ENCODE measurements around the gene PCDHA1. TPM values are rescaled to one million over a fixed set of nuclear protein-coding genes. Genes with fewer than 3 reads are reported as not detected.
"Not testable (repeated sequence)": the region's sequence is repeated elsewhere in the genome, so short reads cannot be mapped to it uniquely, and the experiment has no call there.

PCDHA1 gene
- total and polyA plus RNA-seq, 2 of the 13 experiments (the other 11 are each of a cell fraction or from before 2014, with no cell fraction given) = not detected

DNA sequence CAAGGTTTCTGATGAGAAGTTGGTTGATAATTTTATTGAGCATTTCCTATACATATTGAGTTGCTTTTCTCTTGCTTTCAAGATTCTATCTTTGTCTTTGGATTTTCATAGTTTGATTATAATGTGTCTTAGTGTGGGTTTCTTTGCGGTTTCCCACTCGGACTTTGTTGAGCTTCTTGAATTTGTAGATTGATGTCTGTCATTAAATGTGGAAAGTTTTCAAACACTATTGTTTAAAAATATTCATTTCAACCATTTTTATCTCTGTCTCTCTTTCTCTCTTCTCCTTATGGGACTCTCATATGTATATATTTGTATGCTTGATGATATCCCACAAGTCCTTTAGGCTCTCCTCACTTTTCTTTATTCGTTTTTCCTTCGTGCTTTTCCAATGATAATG lies 18.5 kb upstream of the PCDHA1 start:
- no peak overlapping the region for H3K27ac ChIP-seq (ENCODE audit: extremely low read length, insufficient read depth, low read length)
- no TSS peak for BruUV-seq (replicated peaks)
- H3K4me3 ChIP-seq (replicated peaks in 1 of 3; ENCODE audit: insufficient read depth in 1 of 3, low read depth in 2 of 3, low read length in 3 of 3) = no peak overlapping the region
- DNase-seq (ENCODE audit: low spot score) (no peak), FAIRE-seq (no peak), ATAC-seq (no peak)
- H3K9me3 ChIP-seq (ENCODE audit: low read length) = peaks cover 97% of the 10 kb centered on the region
- 43% methylated on average over 4 of the region's 4 CpGs for WGBS (ENCODE audit: low lambda C conversion rate)
- no peaks in the 10 kb centered on the region for H3K27me3 ChIP-seq (ENCODE audit: control insufficient read depth in 1 of 2, insufficient read depth in 2 of 2, low read length in 2 of 2)
- no peaks in the 10 kb centered on the region for H4K20me1 ChIP-seq (ENCODE audit: insufficient read depth, low read length)
- no peak overlapping the region for H2AFZ ChIP-seq (ENCODE audit: low read length)
- intact Hi-C loops (cut with micrococcal nuclease; ENCODE audit: unreplicated experiment) = no loop called here
- no peaks in the 10 kb centered on the region for H3K4me1 ChIP-seq (ENCODE audit: insufficient read depth, low read length)
- H3K4me2 ChIP-seq (ENCODE audit: low read depth, low read length) = no peak overlapping the region
- TF ChIP-seq ARNTL (CRISPR knock-in tag; IDR thresholded peaks at IDR 0.05) (no peak), ZNF7 (CRISPR knock-in tag; IDR thresholded peaks at IDR 0.05) (no peak), ZNF3 (CRISPR knock-in tag; IDR thresholded peaks at IDR 0.05) (no peak), REL (CRISPR knock-in tag; conservative IDR thresholded peaks at IDR 0.05) (no peak), ZNF225 (CRISPR knock-in tag; IDR thresholded peaks at IDR 0.05) (no peak), GABPB1 (CRISPR knock-in tag; IDR thresholded peaks at IDR 0.05) (no peak), CREB1 (IDR thresholded peaks at IDR 0.05) (no peak), CREB1 (CRISPR knock-in tag; IDR thresholded peaks at IDR 0.05) (no peak), ZNF816 (CRISPR knock-in tag; IDR thresholded peaks at IDR 0.05; ENCODE audit: borderline replicate concordance) (no peak)
- TF ChIP-seq, protein P1, sequence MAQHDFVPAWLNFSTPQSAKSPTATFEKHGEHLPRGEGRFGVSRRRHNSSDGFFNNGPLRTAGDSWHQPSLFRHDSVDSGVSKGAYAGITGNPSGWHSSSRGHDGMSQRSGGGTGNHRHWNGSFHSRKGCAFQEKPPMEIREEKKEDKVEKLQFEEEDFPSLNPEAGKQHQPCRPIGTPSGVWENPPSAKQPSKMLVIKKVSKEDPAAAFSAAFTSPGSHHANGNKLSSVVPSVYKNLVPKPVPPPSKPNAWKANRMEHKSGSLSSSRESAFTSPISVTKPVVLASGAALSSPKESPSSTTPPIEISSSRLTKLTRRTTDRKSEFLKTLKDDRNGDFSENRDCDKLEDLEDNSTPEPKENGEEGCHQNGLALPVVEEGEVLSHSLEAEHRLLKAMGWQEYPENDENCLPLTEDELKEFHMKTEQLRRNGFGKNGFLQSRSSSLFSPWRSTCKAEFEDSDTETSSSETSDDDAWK (CRISPR knock-in tag; IDR thresholded peaks at IDR 0.05) = no peak
- POLR2A ChIA-PET = no interaction called here
- no peak overlapping the region for H3K9ac ChIP-seq (ENCODE audit: insufficient read depth, low read depth, low read length)
- CTCF ChIA-PET (ENCODE audit: low intra/inter-chr PET ratio, low total read pairs) = no interaction called here
- no peaks in the 10 kb centered on the region for H3K36me3 ChIP-seq (replicated peaks in 1 of 2; ENCODE audit: control insufficient read depth in 1 of 2, insufficient read depth in 2 of 2, low read length in 2 of 2)
- in situ Hi-C loops (cut with HindIII; ENCODE audit: extremely low pct_ligation_motif_present, low pct_unique_long_range_greater_than_20kb) = loop anchor here (25.0 kb wide), 1 partner anchor 495 kb away; no protein-coding TSS in a partner anchor
- H3K79me2 ChIP-seq (ENCODE audit: insufficient read depth, low read length) = no peaks in the 10 kb centered on the region

DNA sequence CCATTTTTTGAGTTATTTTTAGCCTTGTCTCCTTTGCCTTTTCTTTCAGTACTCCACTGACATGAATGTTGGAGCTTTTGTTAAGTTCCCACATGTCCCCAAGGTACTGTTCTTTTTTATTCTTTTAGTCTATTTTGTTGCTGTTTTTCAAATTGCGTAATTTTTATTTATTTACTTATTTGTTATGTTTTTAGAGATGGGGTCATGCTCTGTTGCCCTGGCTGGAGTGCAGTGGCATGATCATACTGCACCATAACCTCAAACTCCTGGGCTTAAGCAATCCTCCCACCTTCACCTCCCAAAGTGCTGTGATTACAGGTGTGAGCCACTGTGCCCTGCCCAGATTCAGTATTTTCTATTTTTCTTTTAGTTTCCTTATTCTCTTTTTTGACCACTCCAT lies 5.4 kb upstream of the PCDHA1 start:
- Histone ChIP-seq H2AFZ (ENCODE audit: low read length) (no peak overlapping the region), H3K27ac (ENCODE audit: extremely low read length, insufficient read depth, low read length) (no peak overlapping the region), H4K20me1 (ENCODE audit: insufficient read depth, low read length) (no peaks in the 10 kb centered on the region), H3K9me3 (ENCODE audit: low read length) (peaks cover 65% of the 10 kb centered on the region), H3K4me2 (ENCODE audit: low read depth, low read length) (no peak overlapping the region), H3K79me2 (ENCODE audit: insufficient read depth, low read length) (no peaks in the 10 kb centered on the region), H3K9ac (ENCODE audit: insufficient read depth, low read depth, low read length) (no peak overlapping the region), H3K27me3 (ENCODE audit: control insufficient read depth in 1 of 2, insufficient read depth in 2 of 2, low read length in 2 of 2) (no peaks in the 10 kb centered on the region), H3K36me3 (replicated peaks in 1 of 2; ENCODE audit: control insufficient read depth in 1 of 2, insufficient read depth in 2 of 2, low read length in 2 of 2) (no peaks in the 10 kb centered on the region), H3K4me3 (replicated peaks in 1 of 3; ENCODE audit: insufficient read depth in 1 of 3, low read depth in 2 of 3, low read length in 3 of 3) (no peak overlapping the region), H3K4me1 (ENCODE audit: insufficient read depth, low read length) (no peaks in the 10 kb centered on the region)
- no peak for DNase-seq (ENCODE audit: low spot score)
- POLR2A ChIA-PET = no interaction called here
- TF ChIP-seq MLLT10 (CRISPR knock-in tag; IDR thresholded peaks at IDR 0.05) (no peak), GABPB1 (CRISPR knock-in tag; IDR thresholded peaks at IDR 0.05) (no peak), SCMH1 (CRISPR knock-in tag; IDR thresholded peaks at IDR 0.05; ENCODE audit: borderline replicate concordance) (no peak)
- in situ Hi-C loops (cut with HindIII; ENCODE audit: extremely low pct_ligation_motif_present, low pct_unique_long_range_greater_than_20kb) (no loop called here), intact Hi-C loops (cut with micrococcal nuclease; ENCODE audit: unreplicated experiment) (no loop called here)
- no TSS peak for BruUV-seq (replicated peaks)
- CTCF ChIA-PET (ENCODE audit: low intra/inter-chr PET ratio, low total read pairs) = no interaction called here
- no peak for ATAC-seq
- no peak for FAIRE-seq
- WGBS (ENCODE audit: low lambda C conversion rate) = 0% methylated on average over 1 of the region's 1 CpG

DNA sequence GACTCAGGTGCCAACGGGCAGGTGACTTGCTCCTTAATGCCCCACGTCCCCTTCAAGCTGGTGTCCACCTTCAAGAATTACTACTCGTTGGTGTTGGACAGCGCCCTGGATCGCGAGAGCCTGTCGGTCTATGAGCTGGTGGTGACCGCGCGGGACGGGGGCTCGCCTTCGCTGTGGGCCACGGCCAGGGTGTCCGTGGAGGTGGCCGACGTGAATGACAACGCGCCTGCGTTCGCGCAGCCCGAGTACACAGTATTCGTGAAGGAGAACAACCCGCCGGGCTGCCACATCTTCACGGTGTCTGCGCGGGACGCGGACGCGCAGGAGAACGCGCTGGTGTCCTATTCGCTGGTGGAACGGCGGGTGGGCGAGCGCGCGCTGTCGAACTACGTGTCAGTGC lies 1.5 kb downstream of the PCDHA1 start:
- H3K79me2 ChIP-seq (ENCODE audit: insufficient read depth, low read length); H3K4me1 ChIP-seq (ENCODE audit: insufficient read depth, low read length); ATAC-seq; intact Hi-C loops (cut with micrococcal nuclease; ENCODE audit: unreplicated experiment); H3K4me3 ChIP-seq (replicated peaks in 1 of 3; ENCODE audit: insufficient read depth in 1 of 3, low read depth in 2 of 3, low read length in 3 of 3); H3K27ac ChIP-seq (ENCODE audit: extremely low read length, insufficient read depth, low read length); H3K27me3 ChIP-seq (ENCODE audit: control insufficient read depth in 1 of 2, insufficient read depth in 2 of 2, low read length in 2 of 2); POLR2A ChIA-PET; FAIRE-seq; DNase-seq (ENCODE audit: low spot score); in situ Hi-C loops (cut with HindIII; ENCODE audit: extremely low pct_ligation_motif_present, low pct_unique_long_range_greater_than_20kb); H3K9ac ChIP-seq (ENCODE audit: insufficient read depth, low read depth, low read length); H4K20me1 ChIP-seq (ENCODE audit: insufficient read depth, low read length); H2AFZ ChIP-seq (ENCODE audit: low read length); H3K36me3 ChIP-seq (replicated peaks in 1 of 2; ENCODE audit: control insufficient read depth in 1 of 2, insufficient read depth in 2 of 2, low read length in 2 of 2); CTCF ChIA-PET (ENCODE audit: low intra/inter-chr PET ratio, low total read pairs); BruUV-seq (replicated peaks); H3K4me2 ChIP-seq (ENCODE audit: low read depth, low read length): not testable (repeated sequence)
- H3K9me3 ChIP-seq (ENCODE audit: low read length) = peaks cover 52% of the 10 kb centered on the region
- 86% methylated on average over 44 of the region's 44 CpGs for WGBS (ENCODE audit: low lambda C conversion rate)
